ENCODE data around the gene ADCY10.

Gene ADCY10

DNA sequence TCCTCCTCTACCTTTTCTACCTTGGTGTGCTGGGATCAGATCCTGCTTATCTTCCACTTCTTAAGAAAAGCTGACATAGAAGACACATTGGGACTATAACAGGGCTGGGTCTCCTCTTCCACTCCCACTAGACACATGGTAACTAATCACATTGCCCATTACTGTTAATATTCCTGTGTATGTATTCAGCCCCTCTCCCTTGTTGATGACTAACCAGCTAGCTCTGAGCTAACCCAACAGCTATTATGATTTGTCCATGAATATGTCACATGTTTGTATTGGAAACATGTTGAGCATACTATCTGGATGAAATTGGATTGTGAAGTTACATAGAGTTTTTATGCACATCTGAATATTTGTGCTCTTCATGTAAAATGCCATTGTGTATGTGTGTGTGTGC is 139.2 kb downstream of the ADCY10 start:
- DNase-seq, result no peak

DNA sequence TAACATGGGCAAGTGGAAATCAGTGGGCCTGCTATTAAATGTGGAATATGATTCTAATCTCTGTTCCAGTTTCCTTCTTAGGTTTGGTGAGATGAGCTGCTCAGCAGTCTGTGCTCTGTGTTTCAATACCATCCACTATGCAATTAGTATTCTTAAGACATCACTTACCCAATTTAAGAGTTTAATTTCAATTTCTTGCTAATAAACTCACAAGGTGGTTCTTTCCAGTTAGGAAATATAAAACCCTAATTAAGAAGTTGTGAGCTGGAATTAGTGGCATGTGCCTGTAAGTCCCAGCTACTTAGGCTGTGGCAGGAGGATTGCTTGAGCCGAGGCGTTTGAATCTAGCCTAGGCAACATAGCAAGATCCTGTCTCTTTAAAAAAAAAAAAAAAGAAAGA is 140.4 kb downstream of the ADCY10 start:
- no peak for DNase-seq

DNA sequence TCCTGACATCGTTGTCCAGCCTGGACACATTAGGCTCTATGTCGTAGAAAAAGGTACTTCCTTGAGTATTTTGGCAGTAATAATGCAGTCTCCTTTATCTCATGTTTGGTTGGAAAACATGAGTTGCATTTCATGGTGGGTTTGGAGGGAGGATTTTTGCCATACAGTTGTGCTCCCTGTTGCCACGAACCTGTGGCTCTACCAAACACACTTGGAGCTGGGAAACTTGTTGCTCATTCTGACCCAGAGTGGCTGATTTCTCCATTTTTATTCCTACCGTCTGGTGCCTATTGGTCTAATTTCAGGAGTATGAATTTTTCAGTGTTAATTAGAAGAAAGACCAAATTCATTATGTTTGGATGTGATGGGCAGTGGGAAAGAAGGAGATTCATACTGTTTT is 141.5 kb downstream of the ADCY10 start:
- no peak for DNase-seq

DNA sequence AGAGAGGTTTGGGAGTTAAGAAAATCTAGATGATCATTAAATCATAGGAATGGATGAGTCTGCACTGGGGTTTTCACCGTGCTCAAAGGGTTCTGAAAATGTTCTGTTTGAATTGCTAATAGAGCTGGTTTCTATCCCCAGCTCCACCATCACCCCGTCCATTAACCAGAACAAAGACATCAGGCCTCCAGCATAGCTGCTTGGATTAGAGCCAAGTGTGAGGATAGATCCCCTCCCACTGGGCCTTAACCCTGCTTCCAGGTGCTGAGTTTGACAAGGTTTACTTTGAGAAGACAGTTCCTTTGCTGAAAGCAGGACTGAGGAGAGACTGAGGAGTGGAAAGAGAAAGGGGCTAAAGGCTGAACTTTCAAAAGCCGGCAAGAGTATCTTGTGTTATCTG is 143.8 kb downstream of the ADCY10 start:
- no peak for DNase-seq

DNA sequence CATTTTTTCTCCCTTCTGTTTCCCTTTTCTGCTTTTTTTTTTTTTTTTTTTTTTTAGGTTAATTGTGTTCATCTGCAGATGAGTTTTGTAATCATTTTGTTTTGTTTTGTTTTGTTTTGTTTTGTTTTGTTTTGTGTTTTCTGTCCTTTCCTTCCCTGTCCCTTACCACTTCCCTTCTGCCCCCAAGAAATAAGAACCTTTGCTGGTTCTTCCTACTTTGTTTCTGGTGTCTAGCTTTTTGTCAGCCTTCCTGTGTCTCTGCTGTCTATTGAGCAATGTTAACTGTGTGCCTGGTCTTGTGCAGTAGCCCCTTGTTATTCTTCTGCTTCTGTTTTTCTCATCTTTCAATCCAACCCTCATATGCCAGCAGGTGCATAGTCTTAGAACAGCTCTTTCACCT is 146.2 kb downstream of the ADCY10 start:
- DNase-seq, result peak in 3 of 4 experiments; percentile 30 to 54 (median 54)

DNA sequence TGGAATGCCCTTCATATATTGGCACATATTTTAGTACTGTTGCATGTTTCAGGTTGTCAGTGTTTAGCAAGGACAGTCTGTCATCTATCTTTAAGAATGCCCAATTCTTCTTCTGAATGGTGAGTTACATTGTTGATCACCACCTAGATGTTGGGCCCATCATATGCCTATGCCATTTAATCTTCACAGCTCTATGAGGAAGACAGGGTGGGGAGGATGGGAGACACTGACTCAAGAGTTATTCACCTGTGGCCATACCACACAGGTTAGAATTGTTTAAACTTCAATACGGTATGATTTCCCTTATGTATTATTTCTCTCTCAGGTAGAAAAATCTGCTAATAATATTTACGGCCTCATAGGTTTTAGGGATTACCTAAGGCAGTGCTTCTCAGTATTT is 147.4 kb downstream of the ADCY10 start:
- no peak for DNase-seq

DNA sequence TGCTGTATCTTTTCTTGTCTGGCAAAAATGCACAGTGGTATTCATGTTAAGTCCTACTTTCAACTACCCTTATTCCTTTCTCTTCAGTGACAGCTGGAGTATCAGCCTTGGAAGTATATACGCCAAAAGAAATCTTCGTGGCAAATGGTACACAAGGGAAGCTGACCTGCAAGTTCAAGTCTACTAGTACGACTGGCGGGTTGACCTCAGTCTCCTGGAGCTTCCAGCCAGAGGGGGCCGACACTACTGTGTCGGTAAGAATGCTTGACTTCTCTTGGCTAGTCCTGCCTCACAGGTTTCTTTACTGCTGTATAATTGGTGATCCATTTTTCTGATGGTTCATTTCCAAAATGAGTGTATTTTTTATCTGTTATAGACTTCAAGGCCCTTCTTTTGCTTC is 148.4 kb downstream of the ADCY10 start:
- DNase-seq, result no peak

DNA sequence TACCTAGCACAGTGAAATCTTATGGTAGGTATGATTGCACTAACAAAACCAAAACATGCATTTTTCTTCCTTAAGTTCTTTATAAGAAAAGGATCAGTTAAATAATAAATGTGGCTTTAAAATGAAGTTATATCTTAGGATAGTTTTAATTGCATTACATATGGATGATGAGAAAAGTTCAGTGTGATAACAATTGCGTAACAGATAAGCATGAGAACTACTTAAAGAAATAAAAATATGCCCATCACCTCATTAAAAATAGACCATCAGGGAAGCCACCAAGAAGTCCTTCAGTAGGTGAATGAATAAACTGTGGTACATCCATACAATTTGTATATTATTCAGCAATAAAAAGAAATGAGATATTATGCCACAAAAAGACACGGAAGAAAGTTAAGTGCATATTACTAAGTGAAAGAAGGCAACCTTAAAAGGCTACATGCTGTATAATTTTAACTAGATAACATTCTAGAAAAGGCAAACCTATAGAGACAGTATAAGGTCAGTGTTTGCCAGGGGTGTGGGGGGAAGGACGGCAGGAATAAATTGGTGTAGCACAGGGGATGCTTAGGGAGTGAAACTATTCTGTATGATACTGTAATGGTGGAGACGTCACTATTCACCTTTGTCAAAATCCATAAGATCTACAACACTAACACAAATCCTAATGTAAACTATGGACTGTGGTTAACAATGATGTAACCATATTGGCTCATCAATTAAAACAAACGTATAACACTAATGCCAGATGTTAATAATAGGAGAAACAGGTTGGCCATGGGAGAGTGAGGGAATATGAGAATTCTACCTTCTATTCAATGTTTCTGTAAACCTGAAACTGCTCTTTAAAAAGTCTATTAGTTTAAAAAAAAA is 149.2 kb downstream of the ADCY10 start:
- DNase-seq, result no peak

DNA sequence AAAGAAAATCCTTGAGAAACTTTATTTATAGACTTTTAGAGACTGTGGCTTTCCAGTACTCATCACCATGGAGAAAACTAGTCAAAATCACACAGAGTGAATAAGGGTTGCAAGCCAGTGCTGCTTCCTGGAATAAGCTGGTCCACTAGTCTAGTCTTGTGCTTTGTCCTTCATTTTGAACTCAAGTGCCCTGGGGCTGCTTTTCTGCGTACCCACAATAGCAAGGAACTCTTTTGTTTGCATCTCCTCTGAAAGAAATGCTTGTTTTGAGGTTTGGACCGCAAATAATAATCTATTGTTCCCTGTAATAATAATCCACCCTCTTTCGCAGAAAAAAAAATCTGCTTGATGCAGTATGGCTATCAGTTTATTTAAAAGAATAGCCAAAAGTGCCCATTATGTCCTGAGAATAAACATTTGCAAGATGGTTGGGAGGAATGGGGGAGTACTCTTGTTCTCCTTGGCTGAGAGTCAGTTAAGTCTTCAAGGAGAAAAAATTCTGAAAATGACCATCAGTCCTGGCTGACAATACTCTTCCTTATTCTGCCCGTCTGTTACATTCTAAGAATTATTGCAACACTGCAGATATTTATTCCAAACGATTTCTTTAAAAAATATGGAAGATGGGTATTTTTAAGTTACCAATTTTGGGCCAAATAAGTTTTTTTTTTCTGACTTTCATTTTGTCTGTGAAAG is 150.3 kb downstream of the ADCY10 start:
- peak in 1 of 4 experiments; percentile 15 for DNase-seq

DNA sequence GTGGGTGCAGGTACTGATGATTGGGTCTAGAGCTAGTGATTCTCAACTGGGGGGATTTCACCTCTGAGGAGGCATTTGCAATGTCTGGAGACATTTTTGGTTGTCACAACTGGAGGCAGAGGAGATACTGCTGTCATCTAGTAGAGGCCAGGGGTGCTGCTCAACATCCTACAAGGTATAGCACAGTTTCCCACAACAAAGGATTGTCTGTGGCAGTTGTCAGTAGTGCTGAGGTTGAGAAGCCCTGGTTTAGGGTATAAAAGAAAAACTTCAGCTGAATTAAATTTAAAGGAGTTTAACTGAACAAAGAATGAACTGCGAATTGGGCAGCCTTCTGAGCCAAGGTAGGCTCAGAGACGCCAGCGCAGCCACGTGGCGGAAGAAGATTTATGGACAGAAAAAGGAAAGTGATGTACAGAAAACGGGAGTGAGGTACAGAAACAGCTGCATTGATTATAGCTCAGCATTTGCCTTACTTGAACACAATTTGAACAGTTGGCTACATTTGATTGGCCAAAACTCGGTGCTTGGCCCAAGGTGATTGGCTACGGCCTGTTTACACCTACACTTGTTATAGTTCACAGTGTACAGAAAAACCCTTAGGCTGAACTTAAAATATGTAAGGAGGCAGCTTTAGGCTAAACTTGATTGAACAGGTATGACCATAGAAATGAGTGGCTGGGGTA is 151.7 kb downstream of the ADCY10 start:
- no peak for DNase-seq

DNA sequence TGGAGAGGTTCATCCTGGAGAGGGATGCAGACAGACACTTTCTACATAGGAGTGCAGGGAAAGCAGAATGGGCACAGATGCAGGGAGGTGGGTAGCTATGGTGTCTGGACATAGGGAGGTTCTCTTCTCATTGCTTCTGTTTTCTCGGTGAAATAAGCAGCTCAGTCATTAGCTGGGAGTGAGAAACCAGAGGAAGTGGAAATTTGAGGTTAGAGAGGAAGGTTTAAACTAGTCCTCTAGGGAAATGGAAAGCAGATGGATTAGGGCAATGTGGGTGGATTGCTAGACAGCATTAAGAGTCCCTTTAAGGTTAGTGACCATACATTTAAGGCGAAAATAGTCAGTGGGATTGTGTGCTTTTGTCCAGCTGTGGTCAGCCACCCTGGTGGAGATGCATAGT is 152.5 kb downstream of the ADCY10 start:
- DNase-seq, result peak; percentile 37 to 71 (median 60)
